Measurements from ENCODE around the gene OPRD1.

Gene OPRD1

GRCh38 chr1:28862571-28863403 lies 50.8 kb downstream of the OPRD1 start:
- no peak for TF ChIP-seq CTCF (IDR thresholded peaks at IDR 0.05)
- H3K9me3 ChIP-seq (ENCODE audit: control insufficient read depth, low read length) = no peaks in the 10 kb centered on the region
- no peaks in the 10 kb centered on the region for H3K79me2 ChIP-seq
- H3K4me3 ChIP-seq (ENCODE audit: low read depth, low read length) = no peak overlapping the region
- no peak overlapping the region for H3K9ac ChIP-seq
- no peak overlapping the region for H3K27ac ChIP-seq
- H3K36me3 ChIP-seq (ENCODE audit: control insufficient read depth, insufficient read depth, low read length) = no peaks in the 10 kb centered on the region
- no peaks in the 10 kb centered on the region for H3K4me1 ChIP-seq
- H3K27me3 ChIP-seq (ENCODE audit: control insufficient read depth, insufficient read depth, low read length) = no peaks in the 10 kb centered on the region
- no peak overlapping the region for H2AFZ ChIP-seq
- H3K4me2 ChIP-seq (ENCODE audit: low read length) = no peak overlapping the region

- Histone ChIP-seq H2AFZ (no peak overlapping the region), H3K36me3 (ENCODE audit: control insufficient read depth, insufficient read depth, low read length) (no peaks in the 10 kb centered on the region), H3K79me2 (no peaks in the 10 kb centered on the region), H3K9ac (no peak overlapping the region), H3K9me3 (ENCODE audit: control insufficient read depth, low read length) (no peaks in the 10 kb centered on the region), H3K4me3 (ENCODE audit: low read depth, low read length) (no peak overlapping the region), H3K4me1 (no peaks in the 10 kb centered on the region), H3K4me2 (ENCODE audit: low read length) (no peak overlapping the region), H3K27me3 (ENCODE audit: control insufficient read depth, insufficient read depth, low read length) (no peaks in the 10 kb centered on the region), H3K27ac (no peak overlapping the region)
- no peak for TF ChIP-seq CTCF (IDR thresholded peaks at IDR 0.05)
Observed at GRCh38 chr1:28864695-28865094, 52.7 kb downstream of the OPRD1 start.

- H3K36me3 ChIP-seq (ENCODE audit: control insufficient read depth, insufficient read depth, low read length) = no peaks in the 10 kb centered on the region
- no peak for TF ChIP-seq CTCF (IDR thresholded peaks at IDR 0.05)
- H3K27ac ChIP-seq = no peak overlapping the region
- no peaks in the 10 kb centered on the region for H3K27me3 ChIP-seq (ENCODE audit: control insufficient read depth, insufficient read depth, low read length)
- H3K4me2 ChIP-seq (ENCODE audit: low read length) = no peak overlapping the region
- no peak overlapping the region for H3K9ac ChIP-seq
- H3K4me1 ChIP-seq = no peaks in the 10 kb centered on the region
- no peaks in the 10 kb centered on the region for H3K9me3 ChIP-seq (ENCODE audit: control insufficient read depth, low read length)
- H3K4me3 ChIP-seq (ENCODE audit: low read depth, low read length) = no peak overlapping the region
- H3K79me2 ChIP-seq = no peaks in the 10 kb centered on the region
- H2AFZ ChIP-seq = no peak overlapping the region
Observed at GRCh38 chr1:28865997-28866650, 54.2 kb downstream of the OPRD1 start.

GRCh38 chr1:28867850-28868249 lies 55.9 kb downstream of the OPRD1 start:
- H3K27ac ChIP-seq = no peak overlapping the region
- H3K4me1 ChIP-seq = no peaks in the 10 kb centered on the region
- H3K4me2 ChIP-seq (ENCODE audit: low read length) = no peak overlapping the region
- no peak for TF ChIP-seq CTCF (IDR thresholded peaks at IDR 0.05)
- no peak overlapping the region for H2AFZ ChIP-seq
- no peak overlapping the region for H3K9ac ChIP-seq
- H3K36me3 ChIP-seq (ENCODE audit: control insufficient read depth, insufficient read depth, low read length) = no peaks in the 10 kb centered on the region
- H3K4me3 ChIP-seq (ENCODE audit: low read depth, low read length) = no peak overlapping the region
- no peaks in the 10 kb centered on the region for H3K79me2 ChIP-seq
- H3K9me3 ChIP-seq (ENCODE audit: control insufficient read depth, low read length) = no peaks in the 10 kb centered on the region
- no peaks in the 10 kb centered on the region for H3K27me3 ChIP-seq (ENCODE audit: control insufficient read depth, insufficient read depth, low read length)

Data from parathyroid adenoma (tissue), 2 donors.